ENCODE measurements around the gene FGFR1OP2.
A peak's percentile ranks its signal among the peaks of the same experiment; 100 is the strongest.

DNA sequence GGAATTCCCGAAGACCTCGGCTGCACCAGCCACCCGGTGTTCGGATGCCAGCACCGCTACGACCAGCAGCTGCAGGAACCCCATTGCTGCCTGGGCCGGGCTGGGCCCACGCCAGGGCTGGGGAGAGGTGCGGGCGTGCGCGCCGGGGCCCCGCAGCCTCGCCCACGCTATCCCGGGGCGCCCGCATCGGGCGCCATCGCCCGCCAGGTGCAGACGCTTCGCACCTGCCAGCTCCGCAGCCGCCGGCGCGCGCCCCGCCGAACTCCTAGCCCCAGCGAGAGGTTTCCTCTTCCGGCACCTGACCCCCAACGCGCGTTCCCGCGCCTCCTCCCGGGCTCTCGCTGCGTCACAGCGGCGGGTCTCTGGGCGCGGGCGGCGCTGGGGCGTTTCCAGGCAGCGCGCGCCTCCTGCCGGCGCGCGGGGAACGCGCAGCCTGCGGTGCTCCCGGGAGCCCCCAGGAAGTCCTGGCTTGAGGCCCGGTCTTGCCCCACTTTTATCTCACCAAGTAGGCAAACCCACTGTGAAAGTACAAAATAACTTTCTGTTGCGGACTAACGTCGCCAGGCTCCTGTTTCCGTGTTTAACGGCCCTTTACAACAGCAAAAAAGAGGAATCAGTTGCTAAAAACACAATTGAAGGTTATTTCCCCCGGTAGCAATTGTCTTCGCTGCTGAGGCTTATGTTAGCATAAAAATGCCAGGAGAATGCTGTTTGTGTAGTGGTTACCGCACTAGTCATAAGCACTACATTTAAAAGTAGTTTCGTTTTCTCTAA is 76.0 kb downstream of the FGFR1OP2 start, which contains the start of gene TM7SF3:
- TF ChIP-seq, protein P1, sequence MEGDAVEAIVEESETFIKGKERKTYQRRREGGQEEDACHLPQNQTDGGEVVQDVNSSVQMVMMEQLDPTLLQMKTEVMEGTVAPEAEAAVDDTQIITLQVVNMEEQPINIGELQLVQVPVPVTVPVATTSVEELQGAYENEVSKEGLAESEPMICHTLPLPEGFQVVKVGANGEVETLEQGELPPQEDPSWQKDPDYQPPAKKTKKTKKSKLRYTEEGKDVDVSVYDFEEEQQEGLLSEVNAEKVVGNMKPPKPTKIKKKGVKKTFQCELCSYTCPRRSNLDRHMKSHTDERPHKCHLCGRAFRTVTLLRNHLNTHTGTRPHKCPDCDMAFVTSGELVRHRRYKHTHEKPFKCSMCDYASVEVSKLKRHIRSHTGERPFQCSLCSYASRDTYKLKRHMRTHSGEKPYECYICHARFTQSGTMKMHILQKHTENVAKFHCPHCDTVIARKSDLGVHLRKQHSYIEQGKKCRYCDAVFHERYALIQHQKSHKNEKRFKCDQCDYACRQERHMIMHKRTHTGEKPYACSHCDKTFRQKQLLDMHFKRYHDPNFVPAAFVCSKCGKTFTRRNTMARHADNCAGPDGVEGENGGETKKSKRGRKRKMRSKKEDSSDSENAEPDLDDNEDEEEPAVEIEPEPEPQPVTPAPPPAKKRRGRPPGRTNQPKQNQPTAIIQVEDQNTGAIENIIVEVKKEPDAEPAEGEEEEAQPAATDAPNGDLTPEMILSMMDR (conservative IDR thresholded peaks at IDR 0.05; ENCODE audit: low read depth in 2 of 2) = peak; percentile 86
- TF ChIP-seq EZH2 (IDR thresholded peaks at IDR 0.05; ENCODE audit: low read depth, unreplicated experiment) (no peak), EZH2phosphoT487 (IDR thresholded peaks at IDR 0.05; ENCODE audit: unreplicated experiment) (no peak), NANOG (IDR thresholded peaks at IDR 0.05; ENCODE audit: borderline replicate concordance) (no peak), CREB1 (CRISPR knock-in tag; IDR thresholded peaks at IDR 0.05; ENCODE audit: low read depth) (peak; percentile 84)
